ENCODE results near the gene BORA. TPM values are rescaled to one million over a fixed set of nuclear protein-coding genes. Genes with fewer than 3 reads are reported as not detected.

The BORA gene
- total RNA-seq, 1 donor from 2014 or later = 2.5 TPM

GRCh38 chr13:72757792-72758535, 30.2 kb downstream of the BORA start:
- H3K36me3 Mint-ChIP-seq (ENCODE audit: unreplicated experiment) = no peaks in the 10 kb centered on the region

GRCh38 chr13:72760189-72760588, 32.5 kb downstream of the BORA start:
- no peaks in the 10 kb centered on the region for H3K4me1 Mint-ChIP-seq (ENCODE audit: low read depth, unreplicated experiment)
- DNase-seq = no peak
- no peaks in the 10 kb centered on the region for H3K9me3 Mint-ChIP-seq (ENCODE audit: unreplicated experiment)
- no peaks in the 10 kb centered on the region for H3K36me3 Mint-ChIP-seq (ENCODE audit: unreplicated experiment)
- no peak for TF ChIP-seq CTCF (IDR thresholded peaks at IDR 0.05; ENCODE audit: partially characterized antibody, unreplicated experiment)
- no peaks in the 10 kb centered on the region for H3K27me3 Mint-ChIP-seq (ENCODE audit: unreplicated experiment)
- no peak overlapping the region for H3K4me3 Mint-ChIP-seq (ENCODE audit: unreplicated experiment)
- no peak overlapping the region for H3K27ac Mint-ChIP-seq (ENCODE audit: unreplicated experiment)

More at GRCh38 chr13:72757792-72758535, 30.2 kb downstream of the BORA start:
- no peak for DNase-seq
- H3K4me1 Mint-ChIP-seq (ENCODE audit: low read depth, unreplicated experiment) = no peaks in the 10 kb centered on the region
- H3K4me3 Mint-ChIP-seq (ENCODE audit: unreplicated experiment) = no peak overlapping the region
- no peak for TF ChIP-seq CTCF (IDR thresholded peaks at IDR 0.05; ENCODE audit: partially characterized antibody, unreplicated experiment)
- H3K27me3 Mint-ChIP-seq (ENCODE audit: unreplicated experiment) = no peaks in the 10 kb centered on the region
- H3K27ac Mint-ChIP-seq (ENCODE audit: unreplicated experiment) = no peak overlapping the region
- H3K9me3 Mint-ChIP-seq (ENCODE audit: unreplicated experiment) = no peaks in the 10 kb centered on the region

- Mint-ChIP-seq H3K27ac (ENCODE audit: unreplicated experiment) (no peak overlapping the region), H3K9me3 (ENCODE audit: unreplicated experiment) (no peaks in the 10 kb centered on the region), H3K36me3 (ENCODE audit: unreplicated experiment) (no peaks in the 10 kb centered on the region), H3K4me3 (ENCODE audit: unreplicated experiment) (no peak overlapping the region), H3K4me1 (ENCODE audit: low read depth, unreplicated experiment) (no peaks in the 10 kb centered on the region), H3K27me3 (ENCODE audit: unreplicated experiment) (no peaks in the 10 kb centered on the region)
- DNase-seq = no peak
- no peak for TF ChIP-seq CTCF (IDR thresholded peaks at IDR 0.05; ENCODE audit: partially characterized antibody, unreplicated experiment)
These were observed 35.7 kb downstream of the BORA start for GRCh38 chr13:72763411-72763810.

- Mint-ChIP-seq H3K27me3 (ENCODE audit: unreplicated experiment) (no peaks in the 10 kb centered on the region), H3K4me3 (ENCODE audit: unreplicated experiment) (no peak overlapping the region), H3K9me3 (ENCODE audit: unreplicated experiment) (no peaks in the 10 kb centered on the region), H3K4me1 (ENCODE audit: low read depth, unreplicated experiment) (no peaks in the 10 kb centered on the region), H3K27ac (ENCODE audit: unreplicated experiment) (no peak overlapping the region), H3K36me3 (ENCODE audit: unreplicated experiment) (no peaks in the 10 kb centered on the region)
- no peak for TF ChIP-seq CTCF (IDR thresholded peaks at IDR 0.05; ENCODE audit: partially characterized antibody, unreplicated experiment)
- DNase-seq = no peak
These were observed 46.3 kb downstream of the BORA start for GRCh38 chr13:72774019-72774418.

Measured in glutamatergic neuron (in vitro differentiated cells).